Cardiac fibroblast (primary cell): Measurements from ENCODE around the gene AKNA.
A peak's percentile ranks its signal among the peaks of the same experiment; 100 is the strongest.

Source experiments
- DNase-seq, 2 donors: peaks; one replicate each; pipeline versions ENCODE4 v3.0.0 to v3.0.0-alpha.2; 2010; ENCODE audit warnings: low read depth in 2 of 2
- H3K4me3 ChIP-seq, 2 donors: replicated peaks in 1 of 2; 1 replicate in 1 of 2; 2 replicates in 1 of 2; pipeline ENCODE4 v1.5.1; 2011; ENCODE audit warnings: low read depth in 2 of 2, low read length in 2 of 2, mild to moderate bottlenecking in 2 of 2, moderate library complexity in 1 of 2
- TF ChIP-seq, protein P1 (sequence below): IDR thresholded peaks from one replicate; pipeline ENCODE4 v1.5.1; 2011; ENCODE audit warnings: low read depth, mild to moderate bottlenecking, low read length, inconsistent platforms

AKNA gene

DNA sequence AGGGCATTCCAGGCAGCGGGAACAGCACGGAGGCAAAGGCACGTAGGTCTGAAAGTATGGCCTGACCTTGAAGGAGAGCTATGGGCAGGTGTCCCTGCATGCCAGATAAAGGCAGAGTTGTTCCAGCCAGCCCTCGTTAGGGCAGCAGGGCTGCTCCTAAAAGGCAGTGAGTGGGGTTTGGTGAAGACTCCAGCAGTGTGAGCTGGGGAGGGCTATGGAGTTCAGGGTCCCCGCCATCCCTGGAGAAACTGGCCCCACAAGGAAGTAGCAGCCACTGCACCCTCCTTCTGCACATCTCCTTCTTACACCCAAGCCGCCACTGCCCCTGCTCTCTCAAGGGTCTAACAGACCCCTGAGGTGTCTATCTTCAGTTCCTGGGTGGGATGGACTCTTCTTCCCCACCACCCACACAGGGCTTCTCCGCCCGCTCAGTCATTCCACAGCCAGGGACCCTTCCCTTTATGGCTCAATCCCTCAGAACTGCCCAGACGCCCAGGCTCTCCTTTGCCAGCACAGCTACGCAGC lies 1.4 kb downstream of the AKNA start:
- DNase-seq: no peak

DNA sequence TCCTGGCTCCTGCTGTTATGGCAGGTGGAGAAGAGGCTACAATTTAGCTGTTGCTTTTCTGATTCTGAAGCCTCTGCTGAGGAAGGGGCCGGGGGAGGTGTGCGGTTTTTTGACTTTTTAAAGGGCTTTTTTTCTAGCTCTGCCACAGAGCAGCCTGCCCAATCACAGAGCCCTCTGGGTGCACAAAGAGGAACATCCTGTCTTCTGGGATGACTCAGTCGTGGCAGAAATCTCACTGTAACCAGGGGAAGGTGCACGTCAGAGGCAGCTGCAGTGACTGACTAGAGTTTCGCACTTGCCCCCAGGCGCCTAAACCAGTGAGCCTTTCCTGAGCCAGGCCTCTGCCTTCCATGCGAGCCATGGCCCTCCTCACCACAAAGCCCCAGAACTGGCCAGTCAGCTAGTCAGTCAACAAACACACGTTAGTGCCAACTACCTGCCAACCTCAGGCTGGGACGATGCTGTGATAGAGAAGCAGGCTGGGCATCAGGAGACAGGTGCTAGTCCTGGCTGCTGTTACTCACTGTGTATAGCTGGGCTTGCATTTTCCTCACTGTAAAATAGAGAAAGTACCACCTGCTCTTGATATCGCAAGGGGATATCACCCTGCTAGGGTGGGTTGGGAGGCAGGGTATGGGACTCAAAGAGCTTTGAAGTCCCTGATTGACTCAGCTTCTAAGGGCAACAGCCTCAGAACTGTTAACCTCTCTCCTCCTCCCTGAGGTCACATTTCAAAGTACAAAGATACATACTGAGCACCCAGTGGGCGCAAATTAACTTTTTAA lies 2.2 kb downstream of the AKNA start:
- H3K4me3 ChIP-seq: peak overlapping the region in 1 of 2 donors; percentile 7
- peak; percentile 75 to 92 for DNase-seq
- TF ChIP-seq, protein P1, sequence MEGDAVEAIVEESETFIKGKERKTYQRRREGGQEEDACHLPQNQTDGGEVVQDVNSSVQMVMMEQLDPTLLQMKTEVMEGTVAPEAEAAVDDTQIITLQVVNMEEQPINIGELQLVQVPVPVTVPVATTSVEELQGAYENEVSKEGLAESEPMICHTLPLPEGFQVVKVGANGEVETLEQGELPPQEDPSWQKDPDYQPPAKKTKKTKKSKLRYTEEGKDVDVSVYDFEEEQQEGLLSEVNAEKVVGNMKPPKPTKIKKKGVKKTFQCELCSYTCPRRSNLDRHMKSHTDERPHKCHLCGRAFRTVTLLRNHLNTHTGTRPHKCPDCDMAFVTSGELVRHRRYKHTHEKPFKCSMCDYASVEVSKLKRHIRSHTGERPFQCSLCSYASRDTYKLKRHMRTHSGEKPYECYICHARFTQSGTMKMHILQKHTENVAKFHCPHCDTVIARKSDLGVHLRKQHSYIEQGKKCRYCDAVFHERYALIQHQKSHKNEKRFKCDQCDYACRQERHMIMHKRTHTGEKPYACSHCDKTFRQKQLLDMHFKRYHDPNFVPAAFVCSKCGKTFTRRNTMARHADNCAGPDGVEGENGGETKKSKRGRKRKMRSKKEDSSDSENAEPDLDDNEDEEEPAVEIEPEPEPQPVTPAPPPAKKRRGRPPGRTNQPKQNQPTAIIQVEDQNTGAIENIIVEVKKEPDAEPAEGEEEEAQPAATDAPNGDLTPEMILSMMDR: no peak

More for the DNA sequence above, 1.4 kb downstream of the AKNA start:
- peak overlapping the region; percentile 65 to 68 for H3K4me3 ChIP-seq
- TF ChIP-seq, protein P1: no peak

DNA sequence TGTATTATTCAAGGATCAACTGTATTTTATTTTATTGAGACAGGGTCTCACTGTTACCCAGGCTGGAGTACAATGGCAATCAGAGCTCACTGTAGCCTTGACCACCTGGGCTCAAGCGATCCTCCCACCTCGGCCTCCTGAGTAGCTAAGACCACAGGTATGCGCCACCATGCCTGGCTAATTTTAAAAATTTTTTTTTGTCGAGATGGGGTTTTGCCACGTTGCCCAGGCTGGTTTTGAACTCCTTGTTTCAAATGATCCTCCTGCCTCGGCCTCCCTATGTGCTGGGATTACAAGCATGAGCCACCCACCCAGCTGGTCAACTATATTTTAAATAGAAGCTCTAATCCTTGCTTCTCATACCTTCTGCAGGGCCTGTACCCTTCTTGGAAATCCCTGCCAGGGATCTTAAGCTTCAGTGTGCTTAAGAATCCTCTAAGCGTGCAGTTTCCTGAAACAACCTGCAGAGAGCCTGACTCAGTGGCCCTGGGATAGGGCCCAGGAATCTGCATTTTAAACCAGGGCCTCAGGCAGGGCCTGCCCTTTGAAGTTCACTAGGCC lies 2.9 kb downstream of the AKNA start:
- H3K4me3 ChIP-seq: no peak overlapping the region
- no peak for DNase-seq
- TF ChIP-seq, protein P1: no peak

DNA sequence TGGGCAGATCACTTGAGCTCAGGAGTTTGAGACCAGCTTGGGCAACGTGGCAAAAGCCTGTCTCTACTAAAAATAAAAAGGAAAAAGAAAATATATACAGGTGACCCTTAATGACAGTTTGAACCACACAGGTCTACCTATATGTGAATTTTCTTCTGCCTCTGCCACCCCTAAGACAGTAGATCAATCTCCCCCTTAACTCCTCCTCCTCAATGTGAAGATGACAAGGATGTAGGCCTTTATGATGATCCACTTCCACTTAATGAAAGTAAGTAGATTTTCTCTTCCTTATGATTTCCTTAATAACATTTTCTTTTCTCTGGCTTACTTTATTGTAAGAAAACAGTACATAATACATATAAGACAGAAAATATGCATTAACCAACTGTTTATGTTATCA lies 3.4 kb downstream of the AKNA start:
- TF ChIP-seq, protein P1: no peak
- no peak overlapping the region for H3K4me3 ChIP-seq
- no peak for DNase-seq

DNA sequence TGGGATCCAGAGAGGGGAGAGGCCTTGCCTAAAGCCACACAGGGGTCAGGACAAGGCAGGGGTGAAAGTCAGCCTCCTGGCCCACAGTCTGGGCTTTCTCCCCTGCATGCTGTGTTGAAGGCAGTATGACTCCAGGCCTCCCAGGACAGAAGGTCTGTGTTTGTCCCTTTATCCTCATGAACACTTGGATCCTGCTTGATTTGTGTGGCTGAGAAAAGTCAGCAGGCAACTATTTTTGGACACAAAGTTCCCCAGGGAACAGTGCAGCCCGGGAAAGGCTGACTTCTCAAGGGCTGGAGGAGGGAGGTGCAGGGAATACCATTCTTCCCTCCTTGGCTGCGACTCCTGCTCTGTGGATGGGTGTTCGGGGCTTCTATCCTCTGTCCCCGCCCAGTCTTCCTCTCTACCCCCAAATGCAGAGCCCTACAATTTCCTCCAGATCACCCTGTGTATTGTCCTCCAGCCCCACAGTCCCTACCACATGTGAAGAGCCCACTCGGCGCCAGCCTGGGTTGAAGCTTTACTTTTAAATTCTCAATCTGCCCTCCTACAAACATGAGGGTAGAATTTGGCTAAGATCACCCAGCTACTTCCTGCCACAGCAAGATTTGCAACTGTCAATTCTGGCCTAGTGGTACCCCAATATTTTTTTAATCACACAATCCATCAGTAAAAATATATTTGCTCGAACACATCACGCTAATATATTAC lies 4.1 kb downstream of the AKNA start:
- peak; percentile 71 to 78 for DNase-seq
- no peak overlapping the region for H3K4me3 ChIP-seq
- TF ChIP-seq, protein P1: no peak

DNA sequence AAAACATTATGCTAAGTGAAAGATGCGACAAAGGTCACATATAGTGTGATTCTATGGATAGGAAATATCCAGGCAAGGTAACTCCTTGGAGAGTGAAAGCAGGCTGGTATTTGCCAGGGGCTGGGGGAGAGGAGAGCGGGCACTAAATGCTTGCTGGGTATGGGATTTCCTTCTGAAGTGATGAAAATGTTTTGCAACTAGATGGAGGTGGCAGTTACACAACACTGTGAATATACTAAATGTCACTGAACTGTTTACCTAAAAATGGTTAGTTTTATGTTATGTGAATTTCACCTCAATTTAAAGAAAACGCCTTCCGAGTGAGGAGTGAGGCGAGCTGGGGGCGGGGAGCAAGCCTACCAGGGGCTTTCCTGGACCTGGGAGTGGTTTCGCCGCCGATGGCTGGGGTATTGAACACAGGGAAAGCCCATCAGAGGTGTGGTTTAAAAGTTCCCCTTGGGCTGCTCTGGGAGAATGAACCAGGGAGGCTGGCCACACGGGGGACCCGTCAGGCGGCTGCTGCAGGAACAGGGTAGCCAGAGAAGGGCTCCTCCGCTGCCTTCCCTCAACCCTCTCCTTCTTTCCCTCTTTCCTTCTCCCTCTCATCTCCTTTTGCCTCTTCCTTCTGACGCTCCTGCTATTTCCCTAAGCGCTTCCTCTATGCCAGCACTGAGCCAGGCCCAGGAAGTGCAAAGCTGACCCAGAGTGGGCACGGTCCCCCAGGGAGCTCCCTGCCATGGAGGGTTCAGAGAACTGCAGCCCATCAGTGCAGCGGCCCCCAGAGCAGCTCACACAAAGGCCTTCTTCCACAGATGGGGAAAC lies 4.9 kb downstream of the AKNA start:
- DNase-seq: no peak

More for the DNA sequence above, 4.9 kb downstream of the AKNA start:
- no peak overlapping the region for H3K4me3 ChIP-seq
- TF ChIP-seq, protein P1: peak; percentile 12
